Mucosa of gallbladder (tissue), 1 donor: ENCODE measurements around the gene ACTG1. TPM values are rescaled to one million over a fixed set of nuclear protein-coding genes. Genes with fewer than 3 reads are reported as not detected.

Experiments
- DNase-seq: peaks from one replicate; pipeline ENCODE4 v3.0.0-alpha.2; 2020; ENCODE audit warnings: low spot score
- total RNA-seq: library from RNA; stranded (reverse); gene quantifications from one replicate; pipeline ENCODE4 v1.2.1, GENCODE V29; 2021
- donor health status: DM: no; HTN: no; CAD: no.

Gene ACTG1
- total RNA-seq, 1 donor from 2014 or later, result 2,344 TPM

- no peak for DNase-seq
Measured at GRCh38 chr17:81498953-81499600, 13.5 kb downstream of the ACTG1 start.

DNA sequence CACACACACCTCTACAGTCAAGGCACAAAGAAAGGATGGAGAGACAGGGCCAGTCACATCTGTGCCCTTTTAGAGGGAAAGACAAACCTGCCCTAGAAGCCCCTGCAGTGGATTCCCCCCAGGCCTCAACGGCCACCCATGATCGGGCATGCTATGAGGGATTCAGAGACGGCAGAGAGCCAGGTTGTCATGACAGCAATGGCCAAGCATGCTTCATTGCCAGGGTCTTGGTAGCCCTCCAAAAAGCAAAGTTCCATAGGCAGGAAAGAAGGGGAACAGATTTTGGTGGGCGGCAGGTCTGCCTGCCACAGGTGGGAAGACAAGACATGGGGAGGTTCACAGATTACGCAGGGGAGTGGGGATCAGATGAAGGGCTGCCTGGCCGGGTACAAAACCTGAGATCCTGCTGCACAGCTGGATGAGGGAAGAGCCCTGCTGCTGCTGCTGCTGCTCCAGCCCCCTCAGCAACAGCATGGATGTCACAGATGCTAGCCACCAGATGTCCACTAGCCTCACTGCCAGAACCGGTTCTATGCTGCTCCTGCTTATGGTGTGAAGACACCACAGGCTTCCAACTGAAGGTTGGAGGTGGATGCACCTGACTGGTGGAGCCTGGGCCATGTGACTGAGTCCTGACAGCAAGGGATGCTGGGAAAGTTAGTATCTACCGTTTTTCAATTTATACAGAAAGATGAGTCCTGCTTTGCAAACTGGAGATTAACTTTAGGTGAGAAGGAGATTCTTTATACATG, 17.8 kb downstream of the ACTG1 start:
- DNase-seq, result no peak

DNA sequence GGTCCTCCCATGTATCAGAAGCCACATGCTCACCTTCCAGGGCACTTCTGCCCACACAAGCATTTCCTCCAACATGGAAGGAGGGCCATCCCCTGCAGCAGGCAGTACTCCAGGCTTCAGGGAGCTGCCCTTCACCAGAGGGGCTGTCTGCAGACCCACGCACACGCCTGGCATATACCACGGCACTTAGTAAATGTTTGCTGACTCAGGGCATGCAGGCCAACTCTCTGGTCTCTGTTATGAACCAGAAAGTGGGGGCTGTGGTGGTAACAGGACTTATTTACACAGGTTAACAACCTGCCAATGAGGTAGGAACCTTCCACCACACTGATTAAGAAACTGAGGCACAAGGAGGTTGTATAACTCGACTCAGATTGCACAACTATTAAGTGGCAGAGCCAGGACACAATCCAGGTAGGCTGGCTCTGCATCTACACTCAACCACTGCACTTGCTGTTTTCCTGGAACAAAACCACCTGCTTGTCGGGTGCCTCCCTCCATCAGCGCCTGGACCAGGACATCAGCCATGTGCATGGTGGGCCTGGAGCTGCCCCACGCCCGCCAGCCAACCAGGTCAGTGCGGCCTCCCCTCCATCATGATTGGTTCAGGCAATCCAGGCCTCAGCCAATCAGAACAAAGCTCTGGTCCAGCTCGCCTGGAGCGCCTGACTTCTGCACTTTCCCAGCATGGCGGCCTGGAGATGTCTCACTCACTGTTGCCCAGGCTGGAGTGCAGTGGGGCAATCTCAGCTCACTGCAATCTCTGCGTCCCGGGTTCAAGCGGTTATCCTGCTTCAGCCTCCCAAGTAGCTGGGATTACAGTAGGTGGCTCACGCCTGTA, 19.2 kb downstream of the ACTG1 start:
- no peak for DNase-seq

DNA sequence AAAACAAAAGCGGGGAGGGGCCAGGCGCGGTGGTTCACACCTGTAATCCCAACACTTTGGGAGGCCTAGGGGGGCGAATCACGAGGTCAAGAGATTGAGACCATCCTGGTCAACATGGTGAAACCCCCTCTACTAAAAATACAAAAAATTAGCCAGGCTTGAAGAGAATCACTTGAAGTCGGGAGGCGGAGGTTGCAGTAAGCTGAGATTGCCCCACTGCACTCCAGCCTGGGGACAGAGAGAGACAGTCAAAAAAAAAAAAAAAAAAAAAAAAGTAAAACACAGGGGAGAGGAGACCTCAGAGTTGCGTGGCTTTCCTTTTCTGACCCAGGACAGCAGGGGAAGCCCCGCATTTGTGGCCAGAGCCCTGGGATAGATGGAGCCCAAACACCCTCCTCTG, 19.9 kb downstream of the ACTG1 start:
- no peak for DNase-seq

DNA sequence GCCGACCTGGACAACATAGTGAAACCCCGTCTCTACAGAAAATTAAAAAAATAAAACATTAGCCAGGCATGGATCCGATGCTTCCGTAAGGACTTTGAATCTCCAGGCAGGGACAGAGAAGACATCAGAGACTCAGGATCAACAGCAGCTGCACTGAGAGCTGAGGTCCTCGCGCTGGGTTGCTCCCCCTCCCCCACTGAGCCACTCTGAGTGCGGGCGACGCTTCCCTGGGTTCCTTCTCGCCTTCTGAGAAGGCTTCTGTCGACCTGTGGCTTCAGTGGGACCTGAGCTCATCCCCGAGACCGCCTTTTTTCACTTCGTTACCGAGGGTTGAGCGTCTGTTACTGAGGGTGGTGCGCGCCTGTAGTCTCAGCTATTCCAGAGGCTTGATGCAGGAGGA, 20.4 kb downstream of the ACTG1 start:
- DNase-seq, result no peak

DNA sequence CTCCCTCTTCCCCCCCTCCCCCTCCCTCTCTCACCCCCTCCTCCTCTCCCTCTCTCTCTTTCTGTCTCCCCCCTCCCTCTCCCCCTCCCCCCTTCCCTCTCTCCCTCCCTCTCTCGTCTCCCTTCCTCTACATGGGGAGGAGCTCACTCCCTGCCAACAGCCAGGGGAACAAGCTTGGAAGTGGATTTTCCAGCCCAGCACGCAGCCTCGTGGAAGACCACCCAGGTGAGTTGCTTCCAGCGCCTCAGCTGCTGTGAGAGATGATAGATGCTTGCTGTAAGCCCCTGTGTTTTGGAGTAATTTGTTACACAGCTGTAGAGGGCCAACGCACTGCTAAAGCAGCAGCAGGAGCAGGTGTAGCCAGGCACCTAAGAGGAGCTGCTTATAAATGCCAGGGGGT, 20.8 kb downstream of the ACTG1 start:
- DNase-seq, result no peak

GRCh38 chr17:81491181-81491581, 21.4 kb downstream of the ACTG1 start:
- no peak for DNase-seq

- no peak for DNase-seq
Measured at GRCh38 chr17:81489998-81490992, 22.3 kb downstream of the ACTG1 start.

GRCh38 chr17:81489012-81489997, 23.3 kb downstream of the ACTG1 start:
- DNase-seq, result no peak

DNA sequence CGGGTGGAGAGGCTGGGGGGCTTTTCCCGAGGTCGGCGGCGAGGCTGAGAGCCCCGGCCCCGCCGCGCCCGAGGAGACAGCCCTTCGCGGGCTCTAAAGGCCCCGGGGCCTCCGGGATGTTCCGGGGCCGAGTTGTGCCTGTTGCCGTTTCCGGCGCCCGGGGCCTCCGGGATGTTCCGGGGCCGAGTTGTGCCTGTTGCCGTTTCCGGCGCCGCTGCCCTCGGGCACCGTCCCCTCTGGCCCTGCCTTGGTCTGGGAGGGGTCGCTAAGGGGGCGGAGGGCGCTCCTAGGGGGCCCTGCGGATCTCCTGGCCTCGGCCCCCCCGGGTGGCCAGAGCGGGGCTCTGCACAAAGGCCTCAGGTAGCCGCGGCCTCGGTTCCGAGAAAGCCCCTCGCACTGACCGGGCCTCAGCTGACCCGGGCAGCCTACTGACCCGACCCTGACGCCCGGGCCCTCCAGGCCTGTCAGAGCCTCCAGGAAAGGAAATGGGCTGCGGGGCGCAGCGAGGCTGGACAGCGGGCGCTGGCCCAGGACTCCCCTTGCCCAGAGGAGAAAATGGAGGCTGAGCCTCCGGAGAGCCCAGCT, 24.2 kb downstream of the ACTG1 start:
- no peak for DNase-seq

- DNase-seq, result peak; percentile 79
Measured at GRCh38 chr17:81487487-81488275, 24.9 kb downstream of the ACTG1 start.

GRCh38 chr17:81487089-81487486, 25.5 kb downstream of the ACTG1 start:
- no peak for DNase-seq

DNA sequence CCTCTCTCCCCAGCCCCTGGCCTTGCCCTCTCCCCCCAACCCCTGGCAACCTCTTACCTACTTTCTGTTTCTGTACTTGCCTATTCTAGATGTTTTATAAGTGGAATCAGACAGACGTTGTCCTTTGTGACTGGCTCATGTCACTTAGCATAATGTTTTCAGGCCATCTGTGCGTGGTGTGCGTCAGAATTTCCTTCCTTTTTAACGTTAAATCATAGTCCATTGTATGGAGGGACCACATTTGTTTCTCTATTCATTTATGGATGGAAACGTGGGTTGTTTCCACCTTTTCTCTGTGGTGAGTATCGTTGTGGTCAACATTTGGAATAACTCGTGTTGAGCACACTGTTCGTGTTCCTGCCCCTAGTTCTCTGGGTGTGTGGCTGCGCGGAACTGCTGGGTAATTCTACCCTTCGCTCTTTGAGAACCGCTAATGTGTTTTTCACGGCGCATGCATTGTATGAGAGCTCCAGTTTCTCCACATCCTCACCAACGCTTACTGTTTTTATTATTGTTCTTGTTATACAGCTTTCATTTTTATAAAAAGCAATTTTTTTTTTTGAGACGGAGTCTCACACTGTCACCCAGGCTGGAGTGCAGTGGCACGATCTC, 26.3 kb downstream of the ACTG1 start:
- DNase-seq, result no peak

DNA sequence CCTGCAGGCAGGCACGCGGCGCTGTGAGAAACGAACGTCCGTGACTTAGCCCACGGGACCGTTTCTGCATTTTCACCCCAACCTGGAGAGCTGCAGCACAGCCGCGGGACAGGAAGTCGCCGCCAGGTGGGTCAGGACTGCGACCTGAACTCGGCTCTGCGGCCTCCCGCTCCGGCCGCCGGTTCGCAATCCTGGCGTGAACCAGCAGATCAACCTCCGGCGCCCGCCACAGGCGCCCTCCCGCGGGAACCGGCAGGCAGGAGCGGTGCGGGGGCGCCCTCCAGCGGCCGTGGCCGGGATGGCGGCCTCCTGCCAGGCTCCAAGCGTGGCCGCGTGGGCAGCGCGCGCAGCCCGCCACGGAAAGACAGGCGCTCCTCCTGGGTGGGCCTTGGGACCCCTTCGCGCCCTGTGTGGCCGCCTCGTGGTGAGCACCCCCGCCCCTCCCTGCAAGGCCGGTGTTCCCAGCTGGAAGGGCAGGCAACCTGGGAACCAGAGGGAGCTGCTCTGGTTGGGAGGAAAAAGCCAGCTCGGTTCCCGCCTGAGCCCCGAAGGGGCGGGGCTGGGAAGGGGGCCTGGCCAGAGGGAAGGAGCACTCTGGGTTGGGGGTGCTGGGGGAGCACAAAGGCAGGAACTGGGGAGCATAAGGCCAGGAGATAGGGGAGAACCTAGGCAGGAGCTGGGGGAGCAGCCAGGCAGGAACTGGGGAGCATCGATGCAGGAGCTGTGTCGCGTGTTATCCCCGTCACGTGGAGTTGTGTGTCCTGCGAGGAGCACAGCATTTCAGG, 28.2 kb downstream of the ACTG1 start:
- DNase-seq, result peak; percentile 88

GRCh38 chr17:81483862-81484194, 28.8 kb downstream of the ACTG1 start:
- no peak for DNase-seq

DNA sequence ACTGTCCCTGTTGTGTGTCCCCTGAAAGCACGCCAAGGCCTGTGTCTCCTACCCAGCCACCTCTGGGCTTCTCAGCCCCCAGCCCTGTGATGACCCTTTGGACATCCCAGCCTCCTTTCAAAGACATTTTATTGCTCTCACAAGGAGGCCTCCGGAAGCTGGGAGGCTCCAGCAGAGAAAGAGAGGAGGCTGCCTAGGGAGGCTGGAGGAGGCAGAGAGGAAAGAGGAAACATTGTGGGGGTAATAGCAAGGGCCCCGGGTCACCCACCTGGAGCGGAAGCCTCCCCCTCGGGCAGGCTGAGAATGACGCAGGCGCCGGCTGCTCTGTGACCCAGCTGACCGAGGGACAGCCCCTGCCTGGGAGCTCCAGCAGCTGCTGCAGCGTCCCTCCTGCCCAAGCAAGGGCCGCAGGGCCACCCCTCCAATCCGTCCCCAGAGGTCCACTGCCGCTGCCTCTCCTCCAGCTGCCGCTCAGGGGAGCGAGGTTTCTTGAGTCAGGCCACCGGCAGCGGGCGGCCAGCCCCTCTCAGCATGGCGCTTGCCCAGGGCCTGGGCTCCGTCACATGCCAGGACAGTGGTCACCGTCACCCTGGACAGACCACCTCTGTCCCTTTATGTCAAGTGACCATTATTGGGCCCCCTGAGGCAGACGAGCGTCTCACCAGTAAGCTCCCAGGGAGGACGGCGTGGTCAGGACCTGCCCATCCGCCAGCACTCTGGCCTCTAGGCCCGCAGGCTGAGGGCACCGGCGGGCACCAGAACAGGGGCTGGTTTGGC, 29.3 kb downstream of the ACTG1 start:
- no peak for DNase-seq

GRCh38 chr17:81482673-81483072, 29.9 kb downstream of the ACTG1 start:
- DNase-seq, result no peak
